ENCODE data around the gene PDE7B.

DNA sequence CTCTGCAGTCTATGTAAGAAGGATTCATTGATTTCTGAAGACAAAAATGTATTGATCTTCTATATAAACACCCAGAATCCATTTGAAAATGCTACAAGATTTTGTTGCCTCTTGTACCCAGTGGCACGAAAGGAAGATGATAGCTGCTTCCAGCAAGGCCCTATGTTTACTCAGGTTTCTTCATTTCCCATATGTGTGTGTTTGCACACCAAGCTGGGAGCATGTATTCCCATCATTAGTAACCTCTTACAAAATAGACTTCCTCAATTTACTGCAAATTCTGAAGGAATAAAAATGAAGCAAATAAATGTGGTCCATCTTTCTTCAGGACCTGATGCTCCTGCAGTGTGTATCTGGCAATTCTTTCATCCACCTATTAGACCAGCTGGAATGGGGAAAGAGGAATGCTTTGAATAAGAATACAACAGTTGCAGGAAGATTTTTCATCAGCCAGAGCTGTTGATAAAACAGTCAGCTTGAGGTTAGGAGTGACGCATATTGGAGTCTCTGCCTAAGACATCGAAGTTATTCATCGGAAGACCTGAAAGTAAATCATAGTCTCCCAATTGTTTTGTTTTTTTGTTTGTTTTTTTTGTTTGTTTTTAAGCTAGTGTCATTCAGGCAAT lies 132.3 kb downstream of the PDE7B start:
- TF ChIP-seq, protein P1, sequence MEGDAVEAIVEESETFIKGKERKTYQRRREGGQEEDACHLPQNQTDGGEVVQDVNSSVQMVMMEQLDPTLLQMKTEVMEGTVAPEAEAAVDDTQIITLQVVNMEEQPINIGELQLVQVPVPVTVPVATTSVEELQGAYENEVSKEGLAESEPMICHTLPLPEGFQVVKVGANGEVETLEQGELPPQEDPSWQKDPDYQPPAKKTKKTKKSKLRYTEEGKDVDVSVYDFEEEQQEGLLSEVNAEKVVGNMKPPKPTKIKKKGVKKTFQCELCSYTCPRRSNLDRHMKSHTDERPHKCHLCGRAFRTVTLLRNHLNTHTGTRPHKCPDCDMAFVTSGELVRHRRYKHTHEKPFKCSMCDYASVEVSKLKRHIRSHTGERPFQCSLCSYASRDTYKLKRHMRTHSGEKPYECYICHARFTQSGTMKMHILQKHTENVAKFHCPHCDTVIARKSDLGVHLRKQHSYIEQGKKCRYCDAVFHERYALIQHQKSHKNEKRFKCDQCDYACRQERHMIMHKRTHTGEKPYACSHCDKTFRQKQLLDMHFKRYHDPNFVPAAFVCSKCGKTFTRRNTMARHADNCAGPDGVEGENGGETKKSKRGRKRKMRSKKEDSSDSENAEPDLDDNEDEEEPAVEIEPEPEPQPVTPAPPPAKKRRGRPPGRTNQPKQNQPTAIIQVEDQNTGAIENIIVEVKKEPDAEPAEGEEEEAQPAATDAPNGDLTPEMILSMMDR (conservative IDR thresholded peaks at IDR 0.05 in 1 of 2, IDR thresholded peaks at IDR 0.05 in 1 of 2; ENCODE audit: low read depth in 1 of 2, low read length in 2 of 2) = no peak
- TF ChIP-seq EZH2 (IDR thresholded peaks at IDR 0.05; ENCODE audit: low read length, missing control alignments) = no peak

All from fibroblast of lung (primary cell).